Kidney glomerular epithelial cell (primary cell): ENCODE measurements around the gene CNTN4.
"Not testable (repeated sequence)": the region's sequence is repeated elsewhere in the genome, so short reads cannot be mapped to it uniquely, and the experiment has no call there.

Experiments used
- DNase-seq: peaks from one replicate; lab custom pipeline; 2025; lab: John Stamatoyannopoulos, UW

CNTN4 gene

DNA sequence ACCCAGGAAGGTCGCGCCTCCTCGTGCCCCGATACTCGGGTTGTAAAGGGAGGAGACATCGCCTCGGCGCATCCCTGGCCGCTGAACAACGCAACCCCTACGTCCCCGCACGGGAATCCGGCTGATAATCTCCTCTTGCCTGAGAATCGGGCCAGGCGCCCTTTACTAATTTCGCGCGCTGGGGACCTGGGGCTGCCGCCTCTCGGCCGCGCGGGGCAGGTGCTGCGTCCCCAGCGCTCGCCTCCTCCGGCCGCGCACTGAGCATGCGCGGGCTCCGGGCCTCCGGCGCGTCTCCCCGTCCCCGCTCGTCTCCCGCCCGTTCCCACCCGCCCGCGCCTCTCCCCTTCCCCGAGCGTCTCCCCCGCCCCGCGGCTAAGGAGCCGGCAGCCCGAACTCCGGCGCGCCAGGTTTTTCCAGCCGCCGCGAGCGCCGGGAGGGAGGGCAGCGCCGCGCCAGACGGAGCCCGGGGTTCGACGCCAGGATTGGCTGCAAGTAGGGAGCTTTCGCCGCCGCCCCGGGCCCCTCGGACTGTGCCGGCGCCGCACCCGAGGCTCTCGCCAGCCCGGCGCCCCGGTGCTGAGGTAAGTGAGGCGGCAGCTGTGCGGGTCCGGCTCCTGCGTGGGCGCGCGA lies at the start of gene CNTN4:
CNTN4 (plus strand) TSS at position 469 of the 630 bp plus-strand sequence.
- DNase-seq = peak; percentile 6

DNA sequence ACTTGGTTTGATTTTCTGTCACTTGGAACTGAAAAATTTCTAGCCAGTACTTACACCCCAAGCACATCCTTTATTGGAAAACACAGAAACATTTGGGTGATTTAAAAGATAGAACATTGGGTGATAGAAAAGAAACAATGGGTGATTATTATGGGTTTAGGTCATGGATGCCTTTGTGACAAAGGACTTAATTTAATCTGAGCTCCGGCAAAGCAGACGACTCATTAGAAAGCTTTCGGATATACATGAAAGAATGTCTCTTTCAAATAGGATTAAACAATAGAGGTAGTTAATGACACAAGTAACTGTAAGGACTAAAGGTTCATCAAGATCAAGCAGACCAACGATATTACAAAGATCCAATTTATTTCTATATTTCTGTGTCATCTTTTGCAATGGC lies 37.3 kb upstream of the CNTN4 start:
- DNase-seq = no peak

DNA sequence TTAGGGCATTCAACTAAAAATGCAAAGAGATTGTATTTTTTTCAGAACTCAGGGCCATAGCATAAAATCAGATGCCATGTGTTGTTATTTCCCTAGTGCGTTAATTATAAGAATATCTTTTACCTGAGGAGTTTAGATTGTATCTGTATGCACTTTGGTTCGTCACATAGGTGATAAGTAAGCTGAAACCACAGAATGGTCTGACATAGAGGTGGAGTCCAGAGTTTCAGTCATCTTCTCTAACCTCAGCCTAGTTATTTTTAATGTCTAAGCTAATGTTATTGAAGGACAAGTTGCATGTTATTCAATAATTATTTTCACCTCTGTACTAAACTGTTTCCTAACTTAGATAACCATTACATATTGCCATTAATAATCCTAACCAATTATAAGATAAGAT lies 27.1 kb upstream of the CNTN4 start:
- DNase-seq = no peak

DNA sequence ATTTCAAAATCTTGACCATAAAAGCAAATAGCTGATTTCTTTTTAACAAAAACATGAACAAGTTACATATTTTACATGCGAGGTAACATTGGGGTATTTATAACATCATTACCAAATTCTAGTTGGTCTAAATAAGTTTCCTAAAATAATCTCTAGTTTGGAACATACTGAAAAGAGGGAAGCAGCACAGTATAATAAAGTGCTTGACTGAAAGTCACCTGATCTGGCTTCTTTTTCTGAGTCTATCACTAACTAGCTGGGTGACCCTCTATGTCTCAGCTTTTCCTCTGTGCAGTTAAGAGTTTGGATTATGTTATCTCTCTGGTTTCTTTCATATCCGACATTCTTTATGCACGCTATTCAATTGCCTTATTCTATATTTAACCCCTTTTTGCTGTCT lies 19.8 kb upstream of the CNTN4 start:
- no peak for DNase-seq

DNA sequence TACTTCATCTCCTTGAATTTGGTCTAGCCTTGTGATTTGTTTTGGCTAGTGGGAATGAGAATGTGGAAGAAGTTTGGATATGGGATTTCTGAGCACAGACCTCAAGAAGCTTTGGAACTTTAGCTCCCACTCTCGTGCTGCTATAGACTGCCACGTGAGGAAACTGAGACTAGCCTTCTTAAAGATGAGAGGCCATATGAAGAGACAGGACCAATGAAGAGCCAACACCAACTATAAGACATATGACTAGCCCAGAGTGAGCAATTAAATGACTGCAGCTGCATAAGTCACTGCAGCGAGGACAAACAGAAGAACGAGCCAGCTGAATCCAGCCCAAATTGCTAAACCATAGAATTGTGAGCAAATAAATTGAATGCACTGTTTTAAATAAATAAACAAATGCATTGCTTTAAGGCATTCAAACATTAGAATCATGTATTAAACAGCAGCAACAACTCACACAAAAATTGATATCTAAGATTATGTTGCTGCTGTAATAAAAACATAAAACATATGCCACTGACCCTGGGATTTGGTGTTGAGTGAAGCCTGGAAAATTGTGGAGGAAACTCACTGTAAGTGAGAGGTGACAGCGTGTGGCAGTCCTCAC lies 15.7 kb upstream of the CNTN4 start:
- DNase-seq = no peak

DNA sequence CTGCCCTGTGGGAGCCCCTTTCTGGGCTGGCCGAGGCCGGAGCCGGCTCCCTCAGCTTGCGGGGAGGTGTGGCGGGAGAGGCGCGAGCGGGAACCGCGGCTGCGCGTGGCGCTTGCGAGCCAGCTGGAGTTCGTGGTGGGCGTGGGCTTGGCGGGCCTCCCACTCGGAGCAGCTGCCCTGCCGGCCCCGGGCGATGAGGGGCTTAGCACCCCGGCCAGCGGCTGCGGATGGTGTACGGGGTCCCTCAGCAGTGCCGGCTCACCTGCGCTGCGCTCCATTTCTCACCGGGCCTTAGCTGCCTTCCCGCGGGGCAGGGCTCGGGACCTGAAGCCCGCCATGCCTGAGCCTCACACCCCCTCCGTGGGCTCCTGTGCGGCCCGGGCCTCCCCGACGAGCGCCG lies 15.1 kb upstream of the CNTN4 start:
- not testable (repeated sequence) for DNase-seq

DNA sequence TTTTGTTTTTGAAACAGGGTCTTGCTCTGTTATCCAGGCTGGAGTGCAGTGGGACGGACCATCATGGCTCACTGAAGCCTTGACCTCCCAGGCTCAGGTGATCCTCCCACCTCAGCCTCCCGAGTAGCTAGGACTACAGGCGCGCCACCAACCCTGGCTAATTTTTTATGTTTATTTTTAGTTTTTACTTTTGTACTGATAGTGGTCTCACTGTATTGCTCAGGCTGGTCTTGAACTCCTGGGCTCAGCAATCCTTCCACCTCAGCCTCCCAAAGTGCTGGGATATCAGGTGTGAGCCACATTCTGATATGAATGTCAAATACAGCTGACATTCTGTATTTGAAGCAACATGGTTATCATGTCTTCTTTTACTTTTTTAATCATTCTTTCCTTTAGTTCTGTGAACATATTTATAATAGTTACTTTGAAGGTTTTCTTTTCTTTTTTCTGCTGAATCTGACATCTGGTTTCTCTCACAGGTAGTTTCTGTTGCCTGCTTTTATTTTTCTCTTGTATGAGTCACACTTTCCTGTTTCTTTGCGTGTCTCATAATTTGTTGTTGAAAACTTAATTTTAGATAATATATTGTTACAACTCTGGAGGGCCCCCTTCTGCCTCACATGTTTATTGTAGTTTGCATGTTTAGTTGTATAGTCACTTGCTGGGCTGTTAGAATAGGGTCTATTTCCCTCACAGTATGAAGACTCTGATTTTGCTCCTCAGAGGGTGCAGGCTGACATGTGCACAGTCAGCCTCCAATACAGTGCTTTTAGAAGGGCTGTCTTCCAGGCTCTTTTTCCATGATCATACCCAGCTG lies 8.4 kb upstream of the CNTN4 start:
- DNase-seq = no peak

DNA sequence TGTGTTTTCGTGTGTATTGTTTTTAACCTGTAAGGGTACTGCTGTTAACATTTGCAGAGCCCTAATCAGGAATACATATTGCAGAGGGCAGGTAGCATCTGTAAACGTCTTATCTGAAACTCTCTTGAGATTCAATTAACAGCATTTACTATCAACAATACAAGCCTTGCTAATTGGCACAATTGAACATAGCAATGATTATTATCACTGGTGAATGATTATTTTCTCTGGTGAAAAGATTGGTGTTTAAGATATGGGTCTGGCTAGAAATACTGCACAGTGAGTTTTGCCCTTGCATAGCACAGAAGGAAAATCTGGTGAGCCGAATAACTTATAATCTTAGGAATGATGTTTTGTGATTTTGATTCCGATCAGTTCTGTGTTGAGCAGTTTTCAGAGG lies 5.9 kb upstream of the CNTN4 start:
- no peak for DNase-seq

DNA sequence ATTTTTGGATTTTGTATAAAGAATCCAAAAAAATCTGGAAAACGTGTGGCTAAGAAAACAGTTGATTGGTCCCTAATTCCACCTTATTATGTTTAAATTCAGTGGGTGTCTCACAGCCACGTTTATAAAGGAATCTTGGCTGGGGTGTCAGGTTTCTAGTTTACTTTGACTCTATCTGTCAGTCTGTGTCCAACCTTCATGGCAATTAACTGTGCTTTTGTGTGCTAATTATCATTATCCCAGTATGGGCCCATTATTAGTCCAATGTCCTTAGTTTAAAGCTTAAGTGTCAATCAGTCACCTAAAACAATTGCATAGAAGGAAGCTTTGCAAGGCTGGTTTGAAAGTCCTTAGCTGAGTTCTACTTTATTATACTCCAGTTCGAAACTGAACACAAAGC lies 3.7 kb upstream of the CNTN4 start:
- no peak for DNase-seq

DNA sequence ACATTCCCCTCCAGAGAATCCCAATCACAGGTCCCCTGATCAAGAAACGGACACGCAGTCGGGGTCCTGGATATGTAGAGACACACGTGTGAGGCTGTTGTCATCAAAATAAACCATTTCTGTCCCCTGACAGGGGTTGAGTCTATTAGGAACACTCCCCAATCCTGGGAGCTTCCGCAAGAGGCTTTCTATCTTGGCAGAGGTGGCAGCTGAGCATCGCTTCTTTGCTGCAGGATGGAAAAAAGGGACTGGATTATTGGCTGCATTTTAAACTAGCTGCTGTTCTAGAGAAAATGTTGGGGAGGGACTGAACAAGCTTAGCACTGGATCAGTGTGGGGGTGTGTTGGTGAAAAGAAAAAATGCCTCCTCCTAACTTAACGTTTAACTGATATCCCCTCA lies 2.5 kb upstream of the CNTN4 start:
- no peak for DNase-seq

DNA sequence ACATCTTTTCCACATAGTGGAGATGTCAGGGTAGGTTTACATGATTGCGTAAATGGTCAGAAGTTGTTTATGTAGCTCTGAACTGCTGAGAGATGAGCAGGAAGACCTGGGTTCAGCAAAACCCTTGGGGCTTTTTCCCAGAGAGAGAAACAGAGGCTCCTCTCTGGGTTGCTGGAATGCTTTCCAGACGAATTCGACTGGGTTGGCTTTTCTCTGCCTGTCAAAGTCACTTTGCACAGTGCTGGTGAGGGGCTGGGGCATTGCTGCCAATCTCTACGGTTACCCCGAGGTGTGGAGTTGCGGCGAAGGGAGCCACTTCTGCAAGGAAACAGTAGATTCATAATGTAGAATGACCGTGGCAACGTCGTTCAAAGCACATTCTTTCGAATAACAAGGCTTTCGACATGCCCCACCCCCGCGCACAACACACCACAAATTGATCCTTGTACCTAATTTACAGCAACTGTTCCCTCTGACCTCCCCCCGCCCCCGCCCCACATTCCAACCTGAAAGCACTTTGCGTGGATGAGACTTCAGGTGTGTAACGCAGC lies 950 bp upstream of the CNTN4 start:
- no peak for DNase-seq

DNA sequence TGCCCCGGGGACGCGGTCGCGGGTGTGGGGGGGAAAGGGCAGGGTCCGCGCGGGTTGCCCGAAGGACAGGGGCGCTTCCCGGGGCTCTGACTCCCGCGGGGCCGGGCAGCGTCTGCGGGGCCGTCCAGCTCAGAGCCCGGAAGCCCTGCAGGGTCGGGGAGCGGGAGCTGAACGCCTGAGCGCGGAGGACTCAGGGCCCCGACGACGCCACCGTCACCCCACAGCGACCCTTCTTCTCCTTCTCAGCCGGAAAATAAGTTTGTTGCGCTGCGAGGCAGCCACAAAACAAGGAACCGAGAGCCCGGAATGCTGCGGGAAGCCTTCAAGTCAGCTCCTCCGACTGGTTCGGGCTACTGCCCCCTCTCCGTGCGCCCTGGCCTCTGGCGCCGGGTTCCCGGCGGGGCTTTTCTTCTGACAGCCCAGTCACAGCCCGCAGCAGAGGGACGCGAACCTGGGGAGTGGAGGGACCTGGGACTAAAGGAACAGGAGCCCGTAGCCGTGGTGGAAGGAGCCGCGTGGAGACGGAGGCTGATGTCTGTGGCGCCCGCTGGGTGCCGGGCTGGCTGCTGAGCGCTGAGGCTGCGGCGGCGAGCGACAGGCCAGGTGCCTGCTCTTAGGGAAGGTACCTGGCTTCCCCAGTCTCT lies 484 bp downstream of the CNTN4 start:
- DNase-seq = no peak

DNA sequence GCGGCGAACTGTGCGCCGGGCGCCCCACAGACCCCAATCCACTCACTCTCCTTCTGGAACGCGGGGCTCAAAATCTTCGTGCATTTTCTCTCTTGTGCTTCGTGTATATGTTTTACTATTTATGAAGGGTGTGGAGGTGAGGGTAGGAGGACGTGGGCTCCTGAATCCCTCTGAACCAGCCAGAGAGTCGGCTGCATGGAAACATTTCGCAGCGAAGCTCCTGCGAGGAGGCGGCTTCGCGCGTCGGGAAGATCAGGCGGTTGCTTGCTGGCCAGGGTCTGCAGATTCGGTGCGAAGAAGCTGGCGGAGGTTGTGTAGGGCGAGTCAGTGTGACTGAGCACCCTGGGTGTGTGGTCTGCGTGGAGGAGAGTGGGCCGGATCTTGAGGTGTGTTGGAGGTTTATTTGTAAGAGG lies 1.1 kb downstream of the CNTN4 start:
- DNase-seq = no peak

DNA sequence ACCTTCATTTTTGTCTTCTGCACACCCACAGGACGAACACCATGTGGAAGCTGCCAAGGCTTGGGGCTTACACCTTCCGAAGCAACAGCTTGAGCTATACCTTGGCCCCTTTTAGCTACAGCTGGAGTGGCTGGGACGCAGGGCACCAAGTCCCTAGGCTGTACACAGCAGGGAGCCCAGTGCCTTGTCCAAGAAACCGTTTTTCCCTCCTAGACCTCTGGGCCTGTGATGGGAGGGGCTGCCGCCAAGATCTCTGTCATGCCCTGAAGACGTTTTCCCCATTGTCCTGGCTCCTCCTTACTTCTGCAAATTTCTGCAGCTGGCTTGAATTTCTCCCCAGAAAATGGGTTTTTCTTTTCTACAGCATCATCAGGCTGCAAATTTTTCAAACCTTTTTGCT lies 7.8 kb downstream of the CNTN4 start:
- DNase-seq = no peak

DNA sequence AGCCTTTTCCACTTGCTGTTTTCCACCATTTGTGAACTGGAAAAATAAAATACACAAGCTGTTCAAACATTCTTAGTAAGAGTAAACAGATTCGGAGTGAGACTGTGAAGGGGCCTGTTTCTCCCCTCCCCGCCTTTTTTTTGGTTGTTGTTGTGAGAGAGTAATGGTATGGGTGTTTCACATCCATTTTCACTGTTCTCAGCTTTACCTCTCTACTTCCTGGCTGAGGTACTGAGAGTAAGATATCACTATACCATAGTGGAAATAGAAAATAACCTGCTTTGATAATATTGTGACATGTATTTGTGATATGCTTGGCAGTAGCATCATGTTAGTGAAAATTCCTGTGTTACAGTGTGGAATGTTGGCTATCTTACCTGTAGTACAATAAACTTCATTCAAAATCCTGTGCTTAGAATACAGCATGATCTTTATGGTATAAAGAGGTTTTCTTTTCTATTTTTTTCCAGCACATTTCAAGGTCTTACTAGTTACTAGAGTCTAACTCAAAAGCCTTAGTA lies 12.0 kb downstream of the CNTN4 start:
- DNase-seq = no peak

DNA sequence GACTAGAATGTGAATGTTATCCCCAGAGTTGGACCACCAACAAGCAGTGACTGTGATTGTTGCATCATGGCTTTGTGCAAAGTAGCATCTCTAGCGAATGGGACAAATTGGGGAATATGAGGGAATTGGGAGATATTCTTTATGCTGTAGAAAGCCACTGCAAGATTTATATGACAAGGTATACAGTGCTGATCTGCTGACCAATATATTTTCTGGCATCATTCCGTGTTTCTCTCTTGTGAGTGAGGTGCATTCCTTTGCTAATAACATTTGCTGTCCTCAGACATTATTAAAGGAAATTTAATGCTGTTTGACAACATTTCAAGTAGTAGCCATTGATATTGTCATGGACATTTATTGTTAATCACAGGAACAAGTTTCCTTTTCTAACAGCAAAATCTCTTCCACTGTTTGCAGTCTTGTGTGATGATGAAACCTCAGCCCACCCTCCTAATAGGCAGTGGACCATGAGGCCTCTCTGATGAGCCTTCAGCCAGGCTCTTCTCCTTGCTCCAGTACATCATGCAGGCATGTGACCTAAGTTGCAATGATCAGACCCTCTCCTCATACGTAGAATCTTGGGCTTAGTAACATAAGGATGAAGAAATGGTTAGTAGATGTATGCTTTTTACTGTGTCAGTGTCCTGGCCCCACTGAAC lies 16.1 kb downstream of the CNTN4 start:
- no peak for DNase-seq

DNA sequence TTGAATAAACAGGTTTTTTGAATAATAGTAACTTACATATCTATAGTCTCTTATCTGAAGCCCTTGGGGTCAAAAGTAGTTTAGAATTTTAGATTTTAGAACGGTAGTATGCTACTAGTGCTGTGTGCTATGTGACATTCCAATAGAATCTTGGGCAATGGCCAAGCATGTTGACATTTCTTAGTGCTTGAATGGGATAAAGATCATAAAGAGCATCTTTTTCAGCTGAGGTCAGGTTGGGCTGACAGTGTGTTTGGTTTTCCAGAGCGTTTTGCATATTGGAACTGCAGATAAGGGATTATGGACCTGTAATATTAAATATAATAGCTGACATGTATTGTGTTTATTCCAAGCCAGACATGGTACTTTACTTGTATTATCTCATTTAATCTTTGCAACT lies 32.1 kb downstream of the CNTN4 start:
- no peak for DNase-seq

DNA sequence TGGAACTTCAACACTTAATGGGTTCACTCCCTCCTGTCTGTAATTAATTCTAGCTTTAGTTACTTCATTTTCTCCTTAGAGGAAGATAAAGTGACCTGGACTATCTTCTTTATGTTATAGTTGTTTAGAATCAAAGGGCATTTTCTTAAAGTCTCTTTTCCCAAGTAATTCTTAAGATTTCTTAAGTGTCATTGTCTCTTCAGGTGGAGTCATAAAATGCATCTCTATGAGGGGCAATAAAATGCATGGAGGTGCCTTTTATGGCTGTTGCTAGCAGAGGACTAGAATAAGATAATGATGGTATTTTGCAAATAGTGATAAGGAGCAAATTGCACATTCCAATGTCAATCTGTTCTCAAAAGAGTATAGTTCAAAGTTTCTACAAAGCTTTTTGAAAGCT lies 34.5 kb downstream of the CNTN4 start:
- no peak for DNase-seq

DNA sequence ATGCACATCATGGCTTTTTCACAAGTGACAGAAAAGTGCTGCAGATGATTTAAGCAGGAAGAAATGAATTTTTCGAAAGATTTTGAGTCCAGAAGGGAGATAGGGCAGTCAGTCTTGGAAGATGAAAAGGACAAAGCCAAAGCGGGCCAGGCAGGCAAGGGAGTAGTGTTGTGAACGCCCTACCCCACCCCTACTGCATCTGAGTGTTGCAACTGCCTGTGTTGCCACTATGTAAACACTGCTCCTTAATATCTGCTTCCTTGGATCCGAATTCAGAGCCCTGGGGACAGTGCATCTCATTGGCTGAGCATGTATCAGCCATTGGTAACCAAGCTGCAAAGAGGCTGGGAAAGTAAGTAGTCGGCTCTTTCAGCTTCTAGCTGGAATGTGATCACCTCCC lies 39.0 kb downstream of the CNTN4 start:
- DNase-seq = no peak

DNA sequence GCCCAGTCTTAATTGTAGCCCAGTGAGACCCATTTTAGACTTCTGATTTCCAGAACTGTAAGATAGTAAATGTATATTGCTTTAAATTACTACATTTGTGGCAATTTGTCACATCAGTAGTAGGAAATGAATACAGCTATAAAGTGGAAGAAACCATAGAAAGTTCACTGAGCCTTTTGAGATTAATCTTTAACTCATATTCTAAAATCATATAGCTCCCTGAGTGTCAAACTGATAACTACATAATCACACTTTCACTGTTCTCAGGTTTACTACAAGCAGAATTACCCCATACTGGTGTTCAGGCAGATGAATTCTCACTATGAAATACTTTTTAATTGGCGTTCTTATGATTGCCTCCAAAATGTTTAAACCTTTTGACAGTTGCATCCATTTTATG lies 42.8 kb downstream of the CNTN4 start:
- DNase-seq = no peak

DNA sequence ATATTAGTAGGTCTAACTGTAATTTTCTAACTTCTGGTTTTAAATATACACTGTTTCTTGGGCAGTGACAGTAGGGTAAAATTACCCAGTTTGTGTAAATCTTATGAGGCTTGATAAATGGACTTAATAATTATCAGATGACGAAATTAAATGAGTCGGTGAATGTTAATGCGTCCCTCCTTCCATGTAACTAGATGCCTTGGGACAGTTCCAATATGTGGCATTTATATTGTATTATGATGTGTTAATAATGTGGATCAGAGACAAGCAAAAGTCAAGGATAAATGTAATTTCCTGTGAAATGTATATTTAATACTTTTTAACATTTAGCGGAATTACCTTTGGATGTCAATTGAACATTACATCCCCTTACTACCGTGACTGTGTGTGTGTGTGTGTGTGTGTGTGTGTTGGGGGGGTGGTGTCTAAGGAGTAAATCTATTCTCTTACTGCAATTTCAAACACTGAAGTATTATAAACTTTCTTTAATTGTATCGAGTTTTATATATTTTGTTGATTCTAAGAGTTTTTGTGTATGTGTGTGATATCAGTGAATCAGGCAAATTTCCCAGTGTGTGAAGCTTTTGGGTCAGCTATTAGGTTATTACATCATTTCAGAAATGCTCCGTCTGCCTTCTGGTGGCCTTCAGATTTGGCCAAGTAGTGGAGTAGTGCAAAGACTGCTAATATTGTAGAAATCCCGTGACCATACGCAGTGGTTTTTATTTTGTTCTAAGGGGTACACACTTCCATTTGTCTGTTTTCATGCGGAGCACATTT lies 50.1 kb downstream of the CNTN4 start:
- no peak for DNase-seq
